ENCODE results near the gene USP36. TPM values are rescaled to one million over a fixed set of nuclear protein-coding genes. Genes with fewer than 3 reads are reported as not detected.
"Not testable (repeated sequence)": the region's sequence is repeated elsewhere in the genome, so short reads cannot be mapped to it uniquely, and the experiment has no call there.

USP36 gene
- total RNA-seq, 1 donor from 2014 or later: 19.5 TPM

DNA sequence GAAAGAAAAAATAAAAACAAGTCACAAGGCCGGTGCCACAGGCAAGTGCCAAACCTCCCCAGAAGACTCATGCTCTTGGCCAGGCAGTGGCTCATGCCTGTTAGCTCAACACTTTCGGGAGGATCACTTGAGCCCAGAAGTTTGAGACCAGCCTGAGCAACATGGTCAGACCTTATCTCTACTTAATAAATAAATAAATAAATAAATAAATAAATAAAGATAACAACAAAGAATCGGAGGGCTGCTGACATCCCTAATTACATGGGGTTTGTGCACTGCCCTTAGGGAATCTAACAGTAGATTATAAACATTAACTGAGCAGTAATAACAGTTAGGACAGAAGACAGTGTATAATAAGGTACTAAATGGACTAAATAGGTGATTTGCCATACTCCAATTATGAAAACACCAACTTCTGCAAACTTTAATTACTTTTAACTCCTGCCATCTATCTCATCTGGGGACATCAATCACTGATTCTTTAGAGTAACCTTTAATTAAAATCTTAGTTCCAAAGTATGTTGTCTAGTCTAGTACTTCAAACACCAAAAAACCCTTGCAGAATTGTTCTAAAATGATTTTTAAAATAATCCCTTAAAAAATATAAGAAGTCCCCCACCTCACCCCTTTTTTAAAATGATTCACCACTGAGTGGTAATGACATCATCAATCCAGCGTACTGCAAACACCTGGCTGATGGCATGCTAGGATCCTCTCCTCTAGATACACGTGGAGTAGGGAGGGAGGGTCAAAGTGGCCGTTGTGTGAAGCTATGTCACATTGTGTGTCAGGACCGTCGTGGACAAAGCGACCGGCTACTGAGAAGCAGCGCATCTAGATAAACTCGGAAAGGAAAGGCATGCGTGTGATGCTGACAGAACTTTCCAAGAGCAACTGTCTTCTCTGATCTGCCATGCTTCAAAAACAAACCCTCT is 87.0 kb downstream of the USP36 start:
- no peak for DNase-seq (ENCODE audit: low spot score)
- intact Hi-C loops (cut with DNase I): no loop called here

DNA sequence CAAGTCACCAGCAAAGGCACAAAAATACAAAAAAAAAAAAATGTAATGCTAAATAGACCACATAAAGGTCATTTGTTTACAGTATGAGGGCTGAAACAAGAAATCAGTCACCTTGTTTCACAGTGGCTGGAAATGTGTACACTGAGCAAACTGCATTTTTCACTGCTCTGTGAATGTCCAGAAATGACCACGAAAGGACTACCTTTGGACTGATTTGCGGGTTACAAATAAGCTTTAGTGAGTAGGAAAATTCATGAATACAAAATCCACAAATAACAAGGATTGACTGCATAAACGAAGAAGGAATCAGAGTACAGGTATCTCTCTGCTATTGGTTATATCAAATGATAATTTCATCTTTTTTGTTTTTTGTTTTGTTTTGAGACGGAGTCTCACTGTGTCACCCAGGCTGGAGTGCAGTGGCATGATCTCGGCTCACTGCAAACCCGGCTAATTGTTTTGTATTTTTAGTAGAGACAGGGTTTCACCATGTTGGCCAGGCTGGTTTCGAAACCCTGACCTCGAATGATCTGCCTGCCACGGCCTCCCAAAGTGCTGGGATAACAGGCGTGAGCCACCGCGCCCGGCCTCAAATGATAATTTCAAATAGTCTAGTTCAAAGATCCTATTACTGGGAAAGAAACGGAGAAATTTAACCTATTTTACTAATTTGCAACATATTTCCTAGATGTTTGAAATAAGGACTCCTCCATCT is 89.0 kb downstream of the USP36 start:
- intact Hi-C loops (cut with DNase I): no loop called here

DNA sequence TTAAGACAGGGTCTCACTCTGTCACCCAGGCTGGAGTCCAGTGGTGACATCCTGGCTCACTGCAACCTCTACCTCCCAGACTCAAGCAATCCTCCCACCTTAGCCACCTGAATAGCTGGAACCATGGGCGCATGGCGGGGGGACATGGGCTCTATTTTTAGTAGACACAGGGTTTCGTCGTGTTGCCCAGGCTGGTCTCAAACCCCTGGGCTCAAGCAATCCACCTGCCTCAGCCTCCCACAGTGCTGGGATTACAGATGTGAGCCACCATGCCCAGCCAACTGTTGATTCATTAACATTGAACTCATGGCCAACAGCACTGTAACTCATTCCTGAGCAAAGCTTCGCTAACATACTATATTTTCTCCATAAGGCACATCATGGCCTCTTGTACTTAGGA is 89.6 kb downstream of the USP36 start:
- intact Hi-C loops (cut with DNase I); DNase-seq (ENCODE audit: low spot score): not testable (repeated sequence)

More for the DNA sequence above, 89.0 kb downstream of the USP36 start:
- DNase-seq (ENCODE audit: low spot score): no peak

DNA sequence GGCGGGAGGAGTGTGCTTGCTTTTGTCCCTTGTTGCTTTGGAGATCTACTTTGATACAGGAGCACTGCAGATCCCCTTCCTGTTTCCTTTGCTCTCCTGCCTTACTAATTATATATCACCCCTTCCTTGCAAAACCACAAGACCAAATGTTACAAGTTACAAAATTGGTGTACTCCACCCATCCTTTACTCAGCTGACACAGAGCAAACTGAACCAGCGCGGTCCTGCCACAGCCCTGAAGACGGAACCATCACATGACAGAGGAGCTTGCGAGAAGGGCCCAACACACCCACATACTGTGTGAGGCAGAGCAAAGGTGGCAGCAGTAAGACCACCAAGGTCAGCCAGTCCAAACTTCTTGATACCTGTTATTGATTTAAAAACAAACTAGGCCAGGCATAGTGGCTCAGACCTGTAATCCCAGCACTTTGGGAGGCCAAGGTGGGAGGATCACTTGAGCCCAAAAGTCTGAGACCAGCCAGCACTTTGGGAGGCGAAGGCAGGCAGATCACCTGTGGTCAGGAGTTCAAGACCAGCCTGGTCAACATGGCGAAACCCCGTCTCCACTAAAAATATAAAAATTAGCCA is 91.8 kb downstream of the USP36 start:
- intact Hi-C loops (cut with DNase I): no loop called here
- DNase-seq (ENCODE audit: low spot score): peak; percentile 88

DNA sequence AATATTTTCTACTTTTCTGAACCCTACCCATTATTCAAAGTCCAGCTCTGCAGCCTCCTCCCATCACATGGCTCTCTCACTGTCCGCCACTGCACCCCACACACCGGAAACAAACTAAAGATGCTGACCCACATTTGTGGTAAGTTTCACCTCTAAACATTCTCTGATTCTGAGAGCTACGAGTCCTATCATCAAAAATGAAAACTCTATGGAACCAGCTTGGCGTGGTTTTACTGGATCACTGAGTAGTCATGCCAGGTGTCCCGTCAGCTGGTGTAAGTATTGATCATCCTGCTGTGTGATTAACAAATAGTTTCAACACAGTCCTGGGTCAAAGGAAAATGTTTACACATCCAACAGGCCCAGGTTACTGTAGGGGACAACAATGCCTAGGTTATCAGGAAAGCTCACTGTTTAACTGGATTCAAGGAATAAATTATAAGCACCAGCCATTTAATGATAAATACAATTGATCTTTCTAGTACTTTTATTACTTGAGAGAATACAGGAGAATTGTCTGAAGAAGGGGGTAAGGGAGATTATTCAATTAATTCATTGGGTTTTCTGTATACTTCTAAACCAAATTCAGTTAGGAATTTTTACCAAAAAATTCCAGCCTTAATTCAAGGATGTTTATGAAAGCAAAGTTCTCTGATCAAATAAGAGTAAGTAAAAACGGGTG is 92.4 kb downstream of the USP36 start:
- DNase-seq (ENCODE audit: low spot score): no peak
- intact Hi-C loops (cut with DNase I): no loop called here

DNA sequence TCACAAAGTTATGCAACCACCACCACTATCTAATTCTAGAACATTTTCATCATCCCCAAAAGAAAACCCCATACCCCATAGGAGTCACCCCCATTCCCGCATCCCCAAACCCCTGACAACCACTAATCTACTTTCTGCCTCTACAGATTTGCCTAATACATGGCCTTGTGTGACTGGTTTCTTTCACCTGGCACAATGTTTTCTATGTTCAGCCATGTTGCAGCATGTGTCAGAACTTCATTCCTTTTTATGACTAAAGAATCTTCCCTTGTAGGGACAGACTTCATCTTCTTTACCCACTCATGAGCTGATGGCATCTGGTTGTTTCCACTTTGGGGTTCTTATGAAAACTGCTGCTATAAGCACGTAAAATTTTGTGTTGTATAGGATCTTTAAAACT is 93.1 kb downstream of the USP36 start:
- no peak for DNase-seq (ENCODE audit: low spot score)
- intact Hi-C loops (cut with DNase I): no loop called here

DNA sequence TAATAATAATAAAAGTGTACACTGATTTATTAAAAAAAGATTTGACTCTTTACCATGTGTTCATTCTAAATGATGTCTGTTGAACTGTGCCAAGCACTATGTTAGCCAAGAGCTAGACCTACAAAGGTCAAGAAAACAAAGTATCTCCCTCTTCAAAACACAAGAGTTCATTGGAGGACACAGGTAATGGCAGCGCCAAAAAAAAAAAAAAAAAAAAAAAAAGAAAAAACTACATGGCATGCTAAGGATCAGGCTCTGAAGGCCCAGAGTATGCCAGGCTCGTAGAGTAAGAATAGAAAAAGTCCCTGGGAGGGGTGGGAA is 93.7 kb downstream of the USP36 start:
- intact Hi-C loops (cut with DNase I): no loop called here
- DNase-seq (ENCODE audit: low spot score): no peak

DNA sequence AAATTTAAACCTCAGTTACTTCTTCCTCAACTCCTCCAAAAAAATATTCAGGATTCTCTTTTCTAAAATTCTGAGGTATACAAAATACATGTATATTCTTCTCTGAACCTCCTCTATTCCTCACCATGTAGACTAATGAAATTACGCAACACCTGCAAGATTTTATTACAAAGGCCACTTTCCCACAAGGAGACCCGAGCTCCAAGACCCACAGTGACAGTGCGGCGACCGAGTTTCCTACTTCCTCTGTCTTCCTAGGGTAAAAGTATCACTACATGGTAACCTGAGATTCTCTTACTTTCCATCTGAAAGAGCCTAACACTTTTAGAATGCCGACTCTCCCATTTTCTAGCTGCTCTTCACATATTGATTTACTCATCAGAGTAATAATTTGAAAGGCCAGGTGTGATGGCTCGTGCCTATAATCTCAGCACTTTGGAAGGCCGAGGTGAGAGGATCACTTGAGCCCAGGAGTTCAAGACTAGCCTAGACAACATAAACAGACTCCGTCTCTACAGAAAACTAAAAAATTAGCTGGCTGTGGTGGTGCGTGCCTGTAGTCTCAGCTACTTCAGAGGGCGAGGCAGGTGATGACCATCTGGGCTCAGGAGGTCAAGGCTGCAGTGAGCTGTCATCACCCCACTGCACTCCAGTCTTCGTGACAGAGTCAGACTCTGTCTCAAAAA is 94.2 kb downstream of the USP36 start:
- no peak for DNase-seq (ENCODE audit: low spot score)
- intact Hi-C loops (cut with DNase I): no loop called here

Other genes with a start within 250 kb of the USP36 start
- gene CYTH1, start 58.5 kb downstream of the USP36 start, total RNA-seq: 29.4 TPM
- 1.6 TPM for gene CEP295NL, start 62.4 kb upstream of the USP36 start, total RNA-seq
- gene TIMP2, start 84.6 kb upstream of the USP36 start, total RNA-seq: 95.5 TPM
- 312 TPM for gene LGALS3BP, start 139.1 kb upstream of the USP36 start, total RNA-seq
- gene CANT1, start 168.9 kb upstream of the USP36 start, total RNA-seq: 25.2 TPM
- 92.9 TPM for gene C1QTNF1, start 183.4 kb upstream of the USP36 start, total RNA-seq
- gene ENGASE, start 234.0 kb upstream of the USP36 start, total RNA-seq: 39.4 TPM

All from cardiac septum (tissue), 1 donor.